HCT116 (cell line): ENCODE data around the gene CCL21.

Experiments
- CEBPB ChIP-seq: IDR thresholded peaks from 2 replicates; pipeline ENCODE4 v1.6.1; 2012; ENCODE audit warnings: low read depth
- CTCF ChIP-seq, 3 experiments: fragments of 200-600 bp in 1 of 3; sonication (generic) in 1 of 3; IDR thresholded peaks in 2 of 3; conservative IDR thresholded peaks in 1 of 3; 2 replicates each; pipeline ENCODE4 v1.5.1; 2012 to 2017; ENCODE audit warnings: low read depth in 2 of 3, low read length in 2 of 3, antibody characterized with exemption in 1 of 3, borderline replicate concordance in 1 of 3, control low read depth in 1 of 3, mild to moderate bottlenecking in 1 of 3, mixed read lengths in 1 of 3, mixed run types in 1 of 3, moderate library complexity in 1 of 3; ENCODE audit not compliant: insufficient read depth in 1 of 3
- EZH2 ChIP-seq: fragments of 200-600 bp; sonication (generic); IDR thresholded peaks from 2 replicates; pipeline ENCODE4 v1.6.1; 2017; ENCODE audit warnings: antibody characterized with exemption, mixed run types
- EZH2phosphoT487 ChIP-seq: fragments of 200-600 bp; IDR thresholded peaks from 2 replicates; pipeline ENCODE4 v1.6.1; 2018; ENCODE audit warnings: antibody characterized with exemption, borderline replicate concordance
- FOSL1 ChIP-seq: IDR thresholded peaks from 2 replicates; pipeline ENCODE4 v1.6.1; 2012; ENCODE audit warnings: low read depth
- JUND ChIP-seq: IDR thresholded peaks from 2 replicates; pipeline ENCODE4 v1.6.1; 2012
- POLR2AphosphoS5 ChIP-seq: IDR thresholded peaks from 2 replicates; pipeline ENCODE4 v1.6.1; 2011; ENCODE audit warnings: mild to moderate bottlenecking, low read depth, low read length, moderate library complexity
- RAD21 ChIP-seq: IDR thresholded peaks from 2 replicates; pipeline ENCODE4 v1.6.1; 2012; ENCODE audit warnings: low read depth, mild to moderate bottlenecking
- REST ChIP-seq: IDR thresholded peaks from 2 replicates; pipeline ENCODE4 v1.6.1; 2012; ENCODE audit warnings: low read depth
- SP1 ChIP-seq: IDR thresholded peaks from 2 replicates; pipeline ENCODE4 v1.6.1; 2012; ENCODE audit warnings: low read depth
- SRF ChIP-seq: IDR thresholded peaks from 2 replicates; pipeline ENCODE4 v1.6.1; 2012; ENCODE audit warnings: low read depth
- YY1 ChIP-seq: IDR thresholded peaks from 2 replicates; pipeline ENCODE4 v1.6.1; 2011; ENCODE audit warnings: low read length, low read depth, moderate library complexity, mild to moderate bottlenecking; ENCODE audit not compliant: insufficient replicate concordance; ENCODE audit errors: extremely low read depth
- ZBTB33 ChIP-seq: IDR thresholded peaks from 2 replicates; pipeline ENCODE4 v1.6.1; 2011; ENCODE audit warnings: mild to moderate bottlenecking, low read length, moderate library complexity; ENCODE audit not compliant: insufficient replicate concordance; ENCODE audit errors: extremely low read depth
- ZNF274 ChIP-seq: fragments of 200-500 bp; sonication (Bioruptor generic); IDR thresholded peaks from 2 replicates; pipeline ENCODE4 v1.6.1; 2014; ENCODE audit warnings: mild to moderate bottlenecking, low read depth, low read length, inconsistent platforms

GRCh38 chr9:34691936-34692315 lies 18.0 kb downstream of the CCL21 start:
- TF ChIP-seq CTCF (IDR thresholded peaks at IDR 0.05 in 2 of 3, conservative IDR thresholded peaks at IDR 0.05 in 1 of 3; ENCODE audit: borderline replicate concordance in 1 of 3, insufficient read depth in 1 of 3, low read depth in 2 of 3, low read length in 2 of 3) = no peak
- TF ChIP-seq FOSL1 = no peak
- TF ChIP-seq YY1 = no peak
- TF ChIP-seq REST = no peak
- no peak for TF ChIP-seq ZBTB33
- no peak for TF ChIP-seq POLR2AphosphoS5
- no peak for TF ChIP-seq CEBPB
- TF ChIP-seq JUND = no peak
- no peak for TF ChIP-seq EZH2
- no peak for TF ChIP-seq SP1
- TF ChIP-seq SRF = no peak
- TF ChIP-seq EZH2phosphoT487 = no peak
- TF ChIP-seq ZNF274 = no peak
- TF ChIP-seq RAD21 = no peak
